ENCODE data around the gene ROR2.

ROR2 gene

DNA sequence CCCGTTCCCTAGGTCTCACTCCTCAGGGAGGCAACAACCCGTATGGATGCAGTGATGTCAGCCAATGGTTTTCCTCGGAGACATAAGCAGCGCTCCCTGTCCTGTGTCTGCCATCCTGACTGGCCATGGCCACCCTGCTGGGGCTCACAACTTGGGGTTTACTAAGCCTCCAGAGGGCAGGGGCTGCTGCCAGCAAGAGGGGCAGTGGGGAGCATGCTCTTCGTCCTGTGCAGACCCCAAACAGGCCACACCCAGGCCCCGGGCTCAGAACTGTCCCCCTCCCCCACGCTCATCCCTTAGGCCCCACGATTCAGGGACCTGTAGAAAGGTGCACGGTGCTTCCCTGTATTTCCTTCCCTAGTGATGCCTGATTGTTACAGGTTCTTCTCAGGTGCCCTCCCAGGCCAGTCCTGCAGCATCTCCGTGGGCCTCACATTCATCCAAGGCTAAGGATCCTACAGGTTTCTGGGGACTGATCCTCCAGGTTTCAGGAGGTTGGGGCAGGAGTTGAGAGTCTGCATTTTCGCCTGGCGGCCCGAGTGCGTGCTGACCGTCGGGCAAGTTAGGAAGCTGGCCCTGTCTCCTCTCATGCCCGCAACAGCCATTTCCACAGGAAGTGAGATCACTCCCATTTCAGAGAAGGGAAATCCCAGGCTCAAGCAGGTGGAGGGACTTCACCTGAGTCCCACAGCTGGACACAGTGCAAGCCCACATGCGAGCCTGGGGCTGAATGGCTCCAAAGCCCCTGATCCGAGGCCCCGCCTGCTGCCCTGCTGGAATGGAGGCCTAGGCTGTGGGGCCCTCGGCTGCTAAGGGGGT is 217.6 kb downstream of the ROR2 start:
- DNase-seq = no peak

DNA sequence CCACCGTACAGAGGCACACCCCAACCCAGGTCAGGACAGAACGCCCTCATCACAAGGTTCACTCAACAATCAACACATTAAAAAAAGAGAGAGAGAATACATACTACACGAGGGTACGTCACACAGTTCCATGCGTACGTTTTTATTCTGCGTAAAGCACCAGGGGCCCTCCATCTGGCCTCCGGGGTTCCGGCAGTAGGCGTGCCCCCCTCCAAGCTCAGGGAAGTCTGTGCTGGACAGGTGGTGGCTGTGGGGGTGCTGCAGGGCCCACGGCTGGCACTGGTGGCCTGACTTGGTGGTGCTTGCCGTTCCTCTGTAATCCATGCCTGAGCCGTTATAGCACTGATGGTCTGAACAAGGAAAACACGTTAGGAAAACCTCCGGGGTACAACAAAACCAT is 219.2 kb downstream of the ROR2 start:
- no peak for DNase-seq

DNA sequence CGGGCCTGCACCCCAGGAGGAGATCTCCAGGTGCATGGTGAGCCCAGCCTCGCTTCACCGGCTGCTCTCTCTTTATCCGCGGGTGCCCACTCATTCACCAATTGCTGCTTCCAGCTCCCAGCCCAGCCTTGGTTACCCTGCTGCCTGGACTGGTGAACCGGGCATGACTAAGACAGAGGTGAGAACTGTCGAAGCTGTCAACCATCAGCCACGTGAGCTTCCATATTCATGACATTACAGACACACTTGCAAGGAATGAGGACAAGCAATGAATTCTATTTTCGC is 220.5 kb downstream of the ROR2 start:
- no peak for DNase-seq

DNA sequence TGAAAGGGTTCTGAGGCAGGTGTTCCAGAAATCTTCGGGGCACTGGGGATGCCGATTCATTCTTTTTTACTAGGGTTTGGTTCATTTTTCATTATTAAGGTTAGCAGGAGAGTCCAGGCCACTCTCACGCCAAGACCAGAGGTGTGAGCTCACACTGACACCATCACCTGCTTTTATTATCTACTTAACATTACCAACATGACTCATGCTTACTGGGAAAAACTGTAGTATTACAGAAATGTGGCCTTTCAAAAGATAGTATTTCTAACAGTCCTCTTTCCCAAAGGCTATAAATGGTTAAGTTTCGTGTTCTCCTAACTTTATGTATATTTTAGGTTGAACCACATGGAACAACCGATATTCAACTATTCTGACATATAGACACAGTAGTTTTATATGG is 222.1 kb downstream of the ROR2 start:
- DNase-seq = no peak

DNA sequence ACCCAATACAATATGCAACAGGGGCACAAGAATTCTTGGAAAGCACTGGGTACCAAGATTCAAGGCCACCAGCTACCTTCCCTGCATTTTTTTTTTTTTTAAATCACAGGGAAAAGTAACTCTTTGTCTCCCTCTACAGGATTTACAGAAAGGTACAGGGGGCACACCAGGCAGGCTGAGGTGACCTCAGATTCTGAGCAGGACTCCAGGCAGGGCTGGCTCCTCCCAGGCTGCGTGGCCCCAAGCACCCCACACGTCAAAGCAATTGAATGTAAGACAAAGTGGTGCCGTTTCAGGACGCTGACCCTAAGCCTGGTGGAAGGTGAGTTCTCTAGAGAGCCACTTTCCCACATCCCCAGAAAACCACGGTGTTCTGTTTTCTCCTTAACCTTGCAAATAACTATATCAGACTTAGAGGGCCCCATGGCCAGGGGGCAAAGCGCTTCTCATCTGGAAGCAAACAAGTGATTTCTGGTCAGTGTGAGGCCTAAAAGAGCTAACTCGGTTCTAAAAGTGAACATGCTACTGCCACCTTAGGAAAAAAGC is 222.6 kb downstream of the ROR2 start:
- DNase-seq = peak; percentile 1

DNA sequence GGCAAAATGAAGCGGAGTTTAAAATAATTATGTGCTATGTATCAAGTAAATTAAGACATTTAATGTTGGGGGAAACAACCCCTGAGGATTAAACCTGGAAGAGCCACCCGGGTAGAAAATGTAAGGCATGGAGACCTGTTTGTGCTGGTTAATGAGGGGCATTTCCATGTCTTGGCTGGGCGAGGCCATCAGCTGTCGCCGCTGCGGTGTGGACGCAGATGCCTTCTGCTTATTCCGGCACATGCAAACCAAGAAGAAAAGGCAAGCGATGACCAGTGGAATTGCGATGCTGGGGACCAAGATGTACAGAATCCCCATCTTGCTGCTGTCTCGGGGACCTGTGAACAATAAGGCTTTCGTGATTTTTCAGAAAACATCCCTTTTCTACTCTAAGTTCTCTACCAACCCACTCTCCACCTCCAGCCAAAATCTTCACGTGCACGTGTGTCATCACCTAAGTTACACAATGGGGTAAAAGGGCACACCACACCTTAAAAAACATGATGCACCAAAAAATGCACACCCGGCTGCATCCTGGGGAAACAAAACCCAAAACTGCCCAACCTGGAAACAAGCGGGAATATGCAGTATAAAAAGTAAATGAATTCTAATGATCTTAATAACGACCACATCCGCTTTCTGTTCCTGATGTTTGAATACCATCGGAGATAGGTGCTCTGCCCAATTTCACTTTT is 223.5 kb downstream of the ROR2 start:
- DNase-seq = no peak

DNA sequence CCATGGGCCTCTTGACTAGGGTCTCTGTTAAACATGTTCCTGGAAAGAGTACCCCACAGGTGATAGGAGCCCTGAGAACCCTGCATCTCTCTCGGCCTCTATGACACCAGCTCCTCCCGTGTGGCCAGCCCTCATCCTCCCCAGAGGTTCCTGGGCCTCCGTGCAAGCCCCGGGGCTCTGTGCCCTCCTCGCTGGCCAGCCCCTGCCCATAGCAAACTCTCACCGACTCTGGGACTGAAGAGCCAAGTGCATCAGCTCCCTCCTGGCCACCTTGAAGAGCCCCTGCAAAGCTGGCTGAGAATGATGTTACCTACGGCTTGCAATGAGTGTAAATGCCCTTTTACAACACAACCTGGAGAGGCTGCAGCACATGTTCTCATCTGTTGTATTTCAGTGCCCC is 224.4 kb downstream of the ROR2 start:
- DNase-seq = no peak

DNA sequence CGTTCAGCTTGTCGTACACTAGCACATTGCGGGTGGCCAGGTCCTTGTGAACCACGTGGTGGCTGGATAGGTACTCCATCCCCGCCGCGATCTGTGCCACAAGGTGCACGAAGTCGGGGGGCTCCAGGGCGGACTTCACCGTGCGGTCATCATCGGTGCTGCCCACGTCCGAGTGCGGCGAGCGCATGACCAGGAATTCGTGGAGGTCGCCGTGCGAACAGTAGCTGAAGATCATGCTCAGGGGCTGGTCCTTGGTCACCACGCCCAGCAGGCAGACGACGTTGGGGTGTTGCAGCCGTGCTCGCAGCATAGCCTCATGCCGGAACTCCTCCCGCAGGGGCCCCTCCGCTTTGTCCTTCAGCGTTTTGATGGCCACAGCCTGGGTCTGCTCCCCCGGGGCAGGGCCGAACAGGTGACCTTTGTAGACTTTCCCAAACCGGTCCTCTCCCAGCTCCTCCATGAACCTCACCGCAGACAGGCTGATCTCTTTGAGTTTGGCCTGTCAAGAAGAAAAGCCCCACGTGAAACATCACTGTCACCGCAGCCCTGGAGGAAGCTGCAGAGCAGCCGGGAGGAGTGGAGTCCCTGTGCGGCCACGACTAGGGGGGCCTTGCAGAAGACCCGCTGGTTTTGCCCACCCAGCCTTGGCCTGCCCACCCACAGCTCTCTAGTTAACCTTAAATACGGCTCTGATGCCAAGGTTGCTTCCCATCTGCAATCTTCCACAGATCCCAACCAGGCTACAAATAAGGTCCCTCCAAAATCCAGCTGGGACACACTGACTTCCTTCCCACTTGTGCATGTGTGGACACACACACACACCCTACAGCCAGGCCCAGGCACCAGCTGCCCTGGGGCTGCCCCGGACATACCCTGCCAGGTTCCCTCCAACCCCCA is 225.2 kb downstream of the ROR2 start:
- DNase-seq = no peak

DNA sequence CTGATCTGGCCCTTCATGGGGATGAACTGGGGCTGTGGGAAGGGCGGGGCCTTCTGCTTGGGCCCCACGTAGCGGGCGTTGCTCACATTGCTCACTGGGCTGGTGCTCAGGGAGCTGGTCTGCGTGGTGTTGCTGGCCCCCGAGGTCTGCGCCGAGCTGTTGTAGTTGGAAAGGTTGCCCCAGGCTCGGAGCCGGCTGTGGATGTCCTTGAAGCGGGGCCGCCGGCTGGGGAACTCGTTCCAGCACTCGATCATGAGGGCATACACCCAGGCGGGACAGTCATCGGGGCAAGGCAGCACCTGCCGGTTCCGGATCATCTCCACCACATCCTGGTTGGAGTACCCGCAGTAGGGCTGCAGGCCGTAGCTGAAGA is 226.0 kb downstream of the ROR2 start:
- DNase-seq = no peak

DNA sequence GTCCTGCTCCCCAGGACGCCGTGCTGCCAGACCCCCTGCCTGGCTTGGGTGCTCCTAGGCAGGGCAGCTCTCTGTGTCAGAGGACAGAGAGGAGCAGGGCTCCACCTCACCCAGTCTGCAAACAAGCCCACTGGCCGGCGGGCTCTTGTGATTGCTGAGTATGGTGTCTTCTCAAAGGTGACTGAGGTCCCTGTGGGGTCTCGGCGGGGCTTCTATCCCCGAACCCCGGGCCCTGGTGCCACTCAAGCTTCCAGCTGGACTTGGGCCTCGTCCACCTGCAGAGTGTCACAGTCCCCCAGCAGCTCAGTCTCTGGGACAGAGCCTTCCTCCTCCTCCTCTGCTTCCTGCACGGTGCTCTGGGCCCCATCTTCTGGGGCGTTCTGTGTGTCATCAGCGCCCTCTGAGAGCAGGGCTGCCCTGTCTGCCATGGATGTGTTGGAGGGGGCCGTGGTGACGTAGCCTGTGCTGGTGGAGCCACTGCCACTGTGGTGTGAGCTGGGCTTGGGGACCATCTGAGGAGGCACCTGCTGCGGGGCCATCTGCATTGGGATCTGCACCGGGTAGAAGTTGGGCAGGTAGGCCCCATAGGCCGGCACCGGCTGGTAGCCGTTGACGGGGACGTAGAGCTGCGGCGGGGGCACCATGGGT is 226.5 kb downstream of the ROR2 start:
- DNase-seq = no peak

DNA sequence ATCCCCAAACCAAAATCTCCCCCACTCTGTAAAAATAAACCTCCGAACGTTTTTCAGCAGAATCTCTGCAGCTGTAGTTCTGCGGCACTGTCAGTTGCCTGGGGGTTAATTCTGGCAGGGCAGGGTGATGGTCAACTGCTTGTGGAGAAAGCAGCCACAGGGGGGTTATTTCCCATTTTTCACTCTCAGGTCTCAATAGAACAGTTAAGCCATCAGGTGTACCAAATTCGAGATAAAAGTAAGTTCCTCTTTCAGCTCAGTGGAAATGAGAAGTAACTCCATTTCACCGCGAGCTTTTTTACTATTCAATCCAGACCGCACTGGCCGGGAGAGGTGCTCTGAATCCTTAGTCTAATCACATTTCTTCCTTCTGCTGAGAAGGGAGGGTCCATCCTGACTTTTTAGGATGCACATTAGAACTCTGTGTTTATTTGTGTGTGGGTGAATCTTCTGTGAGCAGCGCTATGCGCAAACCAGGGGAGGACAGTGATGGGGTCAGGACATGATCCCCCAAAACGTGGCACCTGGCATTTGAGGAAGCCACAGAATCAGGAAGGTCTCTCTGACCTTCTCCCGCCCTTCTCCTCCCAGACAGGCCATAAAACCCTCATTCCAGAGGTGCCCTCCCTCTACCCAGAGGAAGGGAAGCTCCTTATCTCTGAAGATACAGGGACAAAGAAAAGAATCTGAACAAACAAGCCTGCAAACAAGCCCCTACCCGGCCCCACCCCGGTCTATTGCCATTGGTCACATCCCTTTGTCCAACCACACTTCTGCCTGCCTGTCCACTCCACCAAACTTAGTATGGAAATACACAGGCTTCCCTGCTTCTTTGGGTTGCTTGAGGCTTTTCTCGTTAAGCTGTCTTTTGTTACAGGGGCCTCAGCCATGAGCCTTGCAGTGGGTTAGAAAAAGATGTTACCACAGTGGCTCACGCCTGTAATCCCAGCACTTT is 229.0 kb downstream of the ROR2 start:
- DNase-seq = no peak

DNA sequence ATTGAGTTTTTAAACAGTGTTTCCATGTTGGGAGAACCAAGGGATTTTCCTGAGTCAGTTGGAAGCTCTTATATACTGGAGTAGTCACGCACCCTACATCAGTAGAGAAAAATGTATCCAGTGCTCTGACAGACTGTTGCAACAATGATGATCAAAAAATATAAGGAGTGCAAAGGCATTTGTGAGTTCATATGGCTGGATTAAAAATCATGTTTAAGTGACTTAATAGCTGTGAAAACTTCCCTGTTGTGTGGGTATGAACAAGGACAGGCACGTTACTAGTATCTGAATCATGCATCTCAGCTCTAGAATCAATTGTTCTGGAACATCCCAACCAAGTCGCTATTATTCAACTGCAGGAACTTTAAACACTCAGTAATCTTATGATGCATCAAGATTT is 229.7 kb downstream of the ROR2 start:
- DNase-seq = no peak

DNA sequence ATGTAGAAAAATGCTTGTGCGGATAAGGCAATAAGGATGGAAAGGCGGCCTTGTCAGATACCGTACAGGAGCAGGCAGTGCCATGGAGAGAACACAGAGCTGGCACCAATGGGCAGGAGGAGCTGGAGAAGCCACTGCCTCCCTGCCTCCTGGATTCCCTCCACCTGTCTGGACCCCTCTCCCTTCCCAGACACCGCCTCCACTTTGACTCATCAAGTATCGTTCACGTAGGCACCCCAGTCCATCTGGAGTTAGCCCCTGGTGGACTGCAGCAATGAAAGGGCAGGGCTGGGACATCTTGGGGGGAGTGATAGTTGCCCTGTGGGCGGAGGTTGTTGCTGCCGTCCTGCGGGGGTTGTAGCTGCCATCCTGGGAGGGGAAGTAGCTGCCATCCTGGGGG is 232.0 kb downstream of the ROR2 start:
- DNase-seq = no peak

DNA sequence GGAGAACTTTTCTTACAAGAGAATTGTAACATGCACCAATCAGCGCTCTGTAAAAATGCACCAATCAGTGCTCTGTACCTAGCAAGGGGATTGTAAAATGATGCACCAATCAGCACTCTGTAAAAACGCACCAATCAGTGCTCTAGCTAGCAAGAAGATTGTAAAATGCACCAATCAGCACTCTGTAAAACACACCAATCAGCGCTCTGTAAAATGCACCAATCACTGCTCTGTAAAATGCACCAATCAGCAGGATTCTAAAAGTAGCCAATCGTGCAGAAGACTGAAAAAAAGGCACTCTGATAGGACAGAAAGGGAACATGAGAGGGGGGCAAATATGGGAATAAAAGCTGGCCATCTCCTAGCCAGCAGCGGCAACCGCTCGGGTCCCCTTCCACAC is 233.2 kb downstream of the ROR2 start:
- DNase-seq = no peak

DNA sequence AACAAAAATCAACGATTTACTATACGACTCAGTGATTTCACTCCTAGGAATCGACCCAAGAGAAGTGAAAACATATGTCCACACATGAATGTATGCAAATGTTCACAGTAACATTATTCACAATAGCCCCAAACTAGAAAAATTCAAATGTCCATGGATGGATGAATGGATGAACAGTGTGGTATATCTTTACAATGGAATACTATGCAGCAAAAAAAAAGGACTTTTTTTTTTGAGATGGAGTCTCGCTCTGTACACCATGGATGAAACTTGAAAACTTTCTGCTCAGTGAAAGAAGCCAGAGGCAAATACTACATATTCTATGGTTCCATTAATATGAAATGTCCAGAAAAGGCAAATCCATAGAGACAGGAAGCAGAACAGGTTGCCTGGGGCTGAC is 233.8 kb downstream of the ROR2 start:
- DNase-seq = no peak

DNA sequence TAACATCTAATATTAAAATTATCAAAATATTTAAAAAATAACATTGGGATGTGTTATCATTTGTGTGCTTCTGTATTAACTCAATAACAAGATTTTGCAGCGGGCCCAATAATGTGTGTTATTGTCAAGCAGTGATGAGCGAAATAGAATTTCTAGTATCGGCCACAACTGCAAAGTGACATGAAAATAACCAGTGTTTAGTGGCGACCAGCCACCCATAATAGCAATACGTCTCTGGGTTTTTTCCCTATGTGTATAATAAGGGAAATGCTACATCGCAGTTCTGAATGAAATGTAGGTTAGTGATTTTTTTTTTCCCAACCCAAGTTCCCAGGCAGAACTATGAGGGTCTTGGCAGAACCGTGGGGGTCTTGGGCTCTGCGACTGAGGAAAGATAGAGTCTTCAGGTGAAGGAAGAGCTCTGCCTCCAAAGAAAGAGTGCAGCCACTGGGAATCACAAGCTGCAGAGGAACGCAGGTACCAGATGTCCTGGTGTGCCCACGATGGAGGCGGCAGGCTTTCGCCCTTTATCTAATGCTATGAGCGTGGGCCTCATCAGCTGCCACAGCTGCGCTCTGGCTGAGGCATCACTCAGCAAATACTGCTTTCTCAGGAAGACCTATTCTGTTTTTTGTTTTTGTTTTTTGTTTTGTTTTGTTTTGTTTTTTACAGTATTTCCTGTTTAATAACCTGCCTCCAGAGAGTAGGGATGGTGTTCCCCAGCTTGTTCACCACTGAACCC is 235.0 kb downstream of the ROR2 start:
- DNase-seq = no peak

DNA sequence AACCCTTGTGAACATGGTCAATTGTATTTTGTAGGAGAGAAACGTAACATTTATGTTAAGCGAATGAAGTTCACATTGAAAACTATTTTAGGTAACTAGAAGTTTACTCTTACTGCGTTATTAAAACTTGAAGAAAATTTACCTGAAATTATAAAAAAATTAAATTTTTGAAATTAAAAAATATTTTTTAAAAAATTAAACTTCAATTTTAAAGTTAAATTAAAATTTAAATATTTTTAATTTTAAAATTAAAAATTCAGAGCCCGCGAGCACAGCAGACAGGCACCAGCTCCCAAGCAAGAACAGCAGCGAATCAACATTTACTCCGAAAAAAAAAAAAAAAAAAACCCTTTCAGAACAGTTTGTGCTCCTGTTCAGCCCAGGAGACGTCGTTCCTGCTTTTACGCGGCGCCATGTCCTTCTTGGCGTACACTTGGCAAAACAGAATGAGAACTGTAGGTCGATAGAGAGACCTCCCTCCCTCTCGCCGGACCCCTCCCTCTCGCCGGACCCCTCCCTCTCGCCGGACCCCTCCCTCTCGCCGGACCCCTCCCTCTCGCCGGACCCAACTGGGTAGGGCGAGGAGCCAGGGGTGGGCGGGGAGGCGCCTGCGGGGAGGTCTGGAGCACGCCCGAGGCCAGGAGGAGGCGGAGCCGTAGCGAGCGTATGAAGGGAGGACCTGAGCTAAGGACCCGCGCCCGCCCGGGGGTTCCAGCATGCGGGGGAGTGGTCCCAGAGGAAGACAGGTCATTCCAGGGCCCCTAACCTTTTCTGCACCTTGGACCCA is 235.8 kb downstream of the ROR2 start:
- DNase-seq = no peak

DNA sequence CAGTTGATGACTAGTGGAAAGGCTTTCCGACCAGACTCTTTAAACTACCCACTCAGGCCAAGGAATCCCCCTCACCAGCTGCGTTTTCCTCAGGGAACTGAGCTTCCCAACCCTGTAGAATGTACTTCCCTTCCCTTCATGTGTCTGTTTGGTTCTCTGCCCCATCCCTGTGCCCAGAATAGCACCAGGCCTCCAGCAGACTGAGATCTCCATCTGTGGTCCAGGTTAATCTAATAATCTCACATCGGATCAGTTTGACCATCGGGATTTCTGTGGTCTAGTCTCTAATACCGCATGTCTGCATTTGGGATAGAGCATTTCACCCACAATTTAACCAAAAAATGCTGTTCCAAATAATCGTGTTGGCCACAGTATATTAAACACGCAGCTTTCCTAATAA is 237.2 kb downstream of the ROR2 start:
- DNase-seq = no peak

DNA sequence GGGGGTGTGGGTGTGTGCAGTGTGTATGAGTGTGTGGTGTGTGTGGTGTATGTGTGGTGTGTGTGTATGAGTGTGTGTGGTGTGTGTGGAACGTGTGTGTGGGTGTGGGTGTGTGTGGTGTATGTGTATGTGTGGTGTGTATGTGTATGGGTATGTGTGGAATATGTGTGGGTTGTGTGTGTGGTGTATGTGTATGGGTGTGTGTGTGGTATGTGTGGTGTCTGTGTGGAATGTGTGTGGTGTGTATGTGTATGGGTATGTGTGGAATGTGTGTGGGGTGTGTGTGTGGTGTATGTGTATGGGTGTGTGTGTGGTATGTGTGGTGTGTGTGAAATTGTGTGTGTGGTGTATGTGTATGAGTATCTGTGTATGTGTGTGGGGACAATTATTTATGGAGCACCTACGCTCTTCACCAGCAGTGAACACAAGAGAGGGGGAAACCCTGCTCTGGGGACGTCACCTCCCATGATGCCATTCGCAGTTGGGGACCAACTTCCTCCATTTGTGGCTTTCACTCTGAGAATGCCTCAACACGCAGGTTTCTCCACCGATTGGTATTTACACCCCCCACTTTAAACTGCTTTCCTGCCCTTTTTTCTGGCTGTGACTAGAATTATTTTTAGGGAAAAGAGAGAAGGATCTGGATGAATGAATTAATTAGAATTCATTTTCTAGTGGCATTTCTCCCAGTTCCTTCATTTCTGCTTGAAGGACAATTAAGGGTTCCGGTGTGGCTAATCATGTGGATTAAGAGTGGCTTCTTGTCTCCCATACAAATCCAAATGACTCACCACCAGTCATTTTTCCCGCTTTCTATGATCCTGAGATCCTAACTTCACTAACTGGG is 238.1 kb downstream of the ROR2 start:
- peak; percentile 19 for DNase-seq
